Cardiac fibroblast (primary cell): ENCODE measurements around the gene NOL9.

Experiments
- DNase-seq, 2 donors: peaks; one replicate each; pipeline versions ENCODE4 v3.0.0 to v3.0.0-alpha.2; 2010; ENCODE audit warnings: low read depth in 2 of 2
- H3K4me3 ChIP-seq, 2 donors: replicated peaks in 1 of 2; 1 replicate in 1 of 2; 2 replicates in 1 of 2; pipeline ENCODE4 v1.5.1; 2011; ENCODE audit warnings: low read depth in 2 of 2, low read length in 2 of 2, mild to moderate bottlenecking in 2 of 2, moderate library complexity in 1 of 2
- CTCF ChIP-seq: IDR thresholded peaks from one replicate; pipeline ENCODE4 v1.5.1; 2011; ENCODE audit warnings: low read depth, mild to moderate bottlenecking, low read length, inconsistent platforms

NOL9 gene

GRCh38 chr1:6579374-6580118, 25.2 kb upstream of the NOL9 start, which contains the start of gene ZBTB48:
ZBTB48 (plus strand) TSS chr1:6579994; CDS start chr1:6580610, 616 bp downstream.
- H3K4me3 ChIP-seq: peak within 1 kb of the TSS; percentile 80 to 91
- no peak for TF ChIP-seq CTCF
- peak; percentile 97 to 98 for DNase-seq

- DNase-seq: no peak
- TF ChIP-seq CTCF: no peak
- H3K4me3 ChIP-seq: no peak overlapping the region
These were observed 24.5 kb upstream of the NOL9 start for GRCh38 chr1:6578624-6579373.

GRCh38 chr1:6577831-6578525, 23.7 kb upstream of the NOL9 start:
- no peak for TF ChIP-seq CTCF
- peak in 1 of 2 donors; percentile 73 for DNase-seq
- H3K4me3 ChIP-seq: no peak overlapping the region

- no peak overlapping the region for H3K4me3 ChIP-seq
- no peak for TF ChIP-seq CTCF
These were observed 20.5 kb upstream of the NOL9 start for GRCh38 chr1:6574818-6575217.

GRCh38 chr1:6574025-6574620, 19.8 kb upstream of the NOL9 start:
- DNase-seq: no peak
- no peak for TF ChIP-seq CTCF
- no peak overlapping the region for H3K4me3 ChIP-seq

More at GRCh38 chr1:6574818-6575217, 20.5 kb upstream of the NOL9 start:
- DNase-seq: no peak

GRCh38 chr1:6572653-6573383, 18.5 kb upstream of the NOL9 start:
- no peak overlapping the region for H3K4me3 ChIP-seq
- TF ChIP-seq CTCF: no peak
- no peak for DNase-seq
